HepG2 (cell line): ENCODE results near the gene FAM161A. TPM values are rescaled to one million over a fixed set of nuclear protein-coding genes. Genes with fewer than 3 reads are reported as not detected.

Experiments
- FIP1L1 ChIP-seq: fragments of 200-400 bp; formaldehyde crosslinking; IDR thresholded peaks from 2 replicates; pipeline ENCODE4 v1.6.1; 2018; ENCODE audit warnings: low read depth, mild to moderate bottlenecking, low read length, moderate library complexity, borderline replicate concordance; ENCODE audit not compliant: insufficient read depth
- GPBP1L1 ChIP-seq: sonication (generic); formaldehyde crosslinking; IDR thresholded peaks from 2 replicates; pipeline ENCODE4 v1.5.0; 2020; ENCODE audit warnings: mild to moderate bottlenecking, missing genetic modification reagents
- NFYC ChIP-seq: IDR thresholded peaks from 2 replicates; pipeline ENCODE4 v1.6.1; 2016; ENCODE audit warnings: missing genetic modification reagents, missing compliant biosample characterization
- NR2C2 ChIP-seq: sonication (generic); formaldehyde crosslinking; IDR thresholded peaks from 2 replicates; pipeline ENCODE4 v1.4.0; 2020; ENCODE audit warnings: missing genetic modification reagents, mild to moderate bottlenecking, moderate library complexity, borderline replicate concordance
- POLR2AphosphoS5 ChIP-seq: IDR thresholded peaks from 2 replicates; pipeline ENCODE4 v1.6.1; 2012; ENCODE audit warnings: low read depth, low read length
- PPARG ChIP-seq: conservative IDR thresholded peaks from 2 replicates; pipeline ENCODE4 v1.6.1; 2016; ENCODE audit warnings: missing biosample characterization, missing genetic modification reagents
- REPIN1 ChIP-seq: sonication (generic); formaldehyde crosslinking; IDR thresholded peaks from 2 replicates; pipeline ENCODE4 v1.8.0; 2022; ENCODE audit warnings: missing genetic modification reagents, low read depth, mild to moderate bottlenecking, borderline replicate concordance
- TOE1 ChIP-seq: sonication (generic); formaldehyde crosslinking; IDR thresholded peaks from 2 replicates; pipeline ENCODE4 v1.4.0; 2020; ENCODE audit warnings: mild to moderate bottlenecking, missing genetic modification reagents
- USF2 ChIP-seq, 2 experiments: sonication (generic) in 1 of 2; formaldehyde crosslinking in 1 of 2; IDR thresholded peaks; 2 replicates each; pipeline versions ENCODE4 v1.5.1 to v1.6.1; 2011 to 2020; ENCODE audit warnings: borderline replicate concordance in 1 of 2, low read depth in 1 of 2, low read length in 1 of 2, mild to moderate bottlenecking in 1 of 2, missing genetic modification reagents in 1 of 2, moderate library complexity in 1 of 2
- ZNF296 ChIP-seq: sonication (generic); formaldehyde crosslinking; conservative IDR thresholded peaks from 2 replicates; pipeline ENCODE4 v1.5.0; 2020; ENCODE audit warnings: mild to moderate bottlenecking, missing genetic modification reagents
- ZNF513 ChIP-seq: sonication (generic); formaldehyde crosslinking; conservative IDR thresholded peaks from 2 replicates; pipeline ENCODE4 v1.5.0; 2020; ENCODE audit warnings: missing genetic modification reagents
- ZNF670 ChIP-seq: sonication (generic); formaldehyde crosslinking; IDR thresholded peaks from 2 replicates; pipeline ENCODE4 v1.8.0; 2022; ENCODE audit warnings: mild to moderate bottlenecking, missing genetic modification reagents, borderline replicate concordance
- ZNF891 ChIP-seq: sonication (generic); formaldehyde crosslinking; IDR thresholded peaks from 2 replicates; pipeline ENCODE4 v1.5.0; 2020; ENCODE audit warnings: mild to moderate bottlenecking, missing genetic modification reagents
- polyA plus RNA-seq, 8 experiments: library from polyadenylated mRNA; depleted of rRNA in 3 of 8; stranded (reverse) in 7 of 8; unstranded in 1 of 8; fragments of >200 nt; fragmentation: Illumina TruSeq in 4 of 8; extraction: Trizol in 4 of 8; gene quantifications; 2 replicates each; pipeline versions ENCODE4 v1.2.1 to v1.2.3, GENCODE V29; 2011 to 2016; ENCODE audit warnings: low read depth in 4 of 8, missing spikeins in 1 of 8, mixed read lengths in 1 of 8; ENCODE audit not compliant: insufficient read depth in 1 of 8
- total RNA-seq, 5 experiments: library from RNA; depleted of rRNA; stranded (reverse); fragments of >200 nt; fragmentation: Illumina TruSeq; extraction: Trizol; gene quantifications; 2 replicates each; pipeline ENCODE4 v1.2.3, GENCODE V29; 2016; ENCODE audit warnings: low read depth in 1 of 5
- TF ChIP-seq, protein P1 (sequence below): IDR thresholded peaks from 2 replicates; pipeline ENCODE4 v1.6.1; 2016; ENCODE audit warnings: low read depth
- TF ChIP-seq, protein P2 (sequence below): sonication (generic); formaldehyde crosslinking; IDR thresholded peaks from 2 replicates; pipeline ENCODE4 v1.4.0; 2020; ENCODE audit warnings: missing genetic modification reagents
- TF ChIP-seq, protein P3 (sequence below): sonication (generic); formaldehyde crosslinking; IDR thresholded peaks from 2 replicates; pipeline ENCODE4 v1.4.0; 2020; ENCODE audit warnings: mild to moderate bottlenecking, low read depth, missing genetic modification reagents

FAM161A gene
- total and polyA plus RNA-seq, 2 of the 13 experiments (the other 11 are each of a cell fraction or from before 2014, with no cell fraction given): 2.7 to 3.4 TPM

GRCh38 chr2:61853086-61853846 is 594 bp downstream of the FAM161A start (continued):
- TF ChIP-seq USF2 (IDR thresholded peaks at IDR 0.05; ENCODE audit: low read depth, low read length): peak; percentile 74
- peak; percentile 77; the same call in 1 of the 2 replicates for TF ChIP-seq USF2 (CRISPR knock-in tag; IDR thresholded peaks at IDR 0.05; ENCODE audit: borderline replicate concordance)
- TF ChIP-seq, protein P1, sequence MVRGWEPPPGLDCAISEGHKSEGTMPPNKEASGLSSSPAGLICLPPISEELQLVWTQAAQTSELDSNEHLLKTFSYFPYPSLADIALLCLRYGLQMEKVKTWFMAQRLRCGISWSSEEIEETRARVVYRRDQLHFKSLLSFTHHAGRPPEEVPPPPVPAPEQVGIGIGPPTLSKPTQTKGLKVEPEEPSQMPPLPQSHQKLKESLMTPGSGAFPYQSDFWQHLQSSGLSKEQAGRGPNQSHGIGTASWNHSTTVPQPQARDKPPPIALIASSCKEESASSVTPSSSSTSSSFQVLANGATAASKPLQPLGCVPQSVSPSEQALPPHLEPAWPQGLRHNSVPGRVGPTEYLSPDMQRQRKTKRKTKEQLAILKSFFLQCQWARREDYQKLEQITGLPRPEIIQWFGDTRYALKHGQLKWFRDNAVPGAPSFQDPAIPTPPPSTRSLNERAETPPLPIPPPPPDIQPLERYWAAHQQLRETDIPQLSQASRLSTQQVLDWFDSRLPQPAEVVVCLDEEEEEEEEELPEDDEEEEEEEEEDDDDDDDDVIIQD (CRISPR knock-in tag): 0 out of 2 replicates have a peak, but pooled peaks have one; percentile 12
- TF ChIP-seq PPARG (CRISPR knock-in tag): no peak; the same call in 1 of the 2 replicates
- no peak for TF ChIP-seq NR2C2 (CRISPR knock-in tag)
- no peak for TF ChIP-seq FIP1L1
- TF ChIP-seq, protein P2, sequence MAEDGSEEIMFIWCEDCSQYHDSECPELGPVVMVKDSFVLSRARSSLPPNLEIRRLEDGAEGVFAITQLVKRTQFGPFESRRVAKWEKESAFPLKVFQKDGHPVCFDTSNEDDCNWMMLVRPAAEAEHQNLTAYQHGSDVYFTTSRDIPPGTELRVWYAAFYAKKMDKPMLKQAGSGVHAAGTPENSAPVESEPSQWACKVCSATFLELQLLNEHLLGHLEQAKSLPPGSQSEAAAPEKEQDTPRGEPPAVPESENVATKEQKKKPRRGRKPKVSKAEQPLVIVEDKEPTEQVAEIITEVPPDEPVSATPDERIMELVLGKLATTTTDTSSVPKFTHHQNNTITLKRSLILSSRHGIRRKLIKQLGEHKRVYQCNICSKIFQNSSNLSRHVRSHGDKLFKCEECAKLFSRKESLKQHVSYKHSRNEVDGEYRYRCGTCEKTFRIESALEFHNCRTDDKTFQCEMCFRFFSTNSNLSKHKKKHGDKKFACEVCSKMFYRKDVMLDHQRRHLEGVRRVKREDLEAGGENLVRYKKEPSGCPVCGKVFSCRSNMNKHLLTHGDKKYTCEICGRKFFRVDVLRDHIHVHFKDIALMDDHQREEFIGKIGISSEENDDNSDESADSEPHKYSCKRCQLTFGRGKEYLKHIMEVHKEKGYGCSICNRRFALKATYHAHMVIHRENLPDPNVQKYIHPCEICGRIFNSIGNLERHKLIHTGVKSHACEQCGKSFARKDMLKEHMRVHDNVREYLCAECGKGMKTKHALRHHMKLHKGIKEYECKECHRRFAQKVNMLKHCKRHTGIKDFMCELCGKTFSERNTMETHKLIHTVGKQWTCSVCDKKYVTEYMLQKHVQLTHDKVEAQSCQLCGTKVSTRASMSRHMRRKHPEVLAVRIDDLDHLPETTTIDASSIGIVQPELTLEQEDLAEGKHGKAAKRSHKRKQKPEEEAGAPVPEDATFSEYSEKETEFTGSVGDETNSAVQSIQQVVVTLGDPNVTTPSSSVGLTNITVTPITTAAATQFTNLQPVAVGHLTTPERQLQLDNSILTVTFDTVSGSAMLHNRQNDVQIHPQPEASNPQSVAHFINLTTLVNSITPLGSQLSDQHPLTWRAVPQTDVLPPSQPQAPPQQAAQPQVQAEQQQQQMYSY (CRISPR knock-in tag): peak; percentile 7; the same call in 1 of the 2 replicates
- no peak for TF ChIP-seq ZNF296
- TF ChIP-seq ZNF891 (CRISPR knock-in tag): no peak
- TF ChIP-seq POLR2AphosphoS5: no peak
- TF ChIP-seq REPIN1 (CRISPR knock-in tag): no peak
- peak; percentile 28; the same call in 1 of the 2 replicates for TF ChIP-seq ZNF670 (CRISPR knock-in tag)
- no peak for TF ChIP-seq ZNF513 (CRISPR knock-in tag)
- 0 out of 2 replicates have a peak, but pooled peaks have one; percentile 1 for TF ChIP-seq NFYC
- no peak for TF ChIP-seq TOE1
- TF ChIP-seq, protein P3, sequence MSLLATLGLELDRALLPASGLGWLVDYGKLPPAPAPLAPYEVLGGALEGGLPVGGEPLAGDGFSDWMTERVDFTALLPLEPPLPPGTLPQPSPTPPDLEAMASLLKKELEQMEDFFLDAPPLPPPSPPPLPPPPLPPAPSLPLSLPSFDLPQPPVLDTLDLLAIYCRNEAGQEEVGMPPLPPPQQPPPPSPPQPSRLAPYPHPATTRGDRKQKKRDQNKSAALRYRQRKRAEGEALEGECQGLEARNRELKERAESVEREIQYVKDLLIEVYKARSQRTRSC (CRISPR knock-in tag): no peak
- TF ChIP-seq GPBP1L1 (CRISPR knock-in tag): no peak
